Measurements from ENCODE around the gene FBXL22.
"Not testable (repeated sequence)": the region's sequence is repeated elsewhere in the genome, so short reads cannot be mapped to it uniquely, and the experiment has no call there.

The FBXL22 gene

DNA sequence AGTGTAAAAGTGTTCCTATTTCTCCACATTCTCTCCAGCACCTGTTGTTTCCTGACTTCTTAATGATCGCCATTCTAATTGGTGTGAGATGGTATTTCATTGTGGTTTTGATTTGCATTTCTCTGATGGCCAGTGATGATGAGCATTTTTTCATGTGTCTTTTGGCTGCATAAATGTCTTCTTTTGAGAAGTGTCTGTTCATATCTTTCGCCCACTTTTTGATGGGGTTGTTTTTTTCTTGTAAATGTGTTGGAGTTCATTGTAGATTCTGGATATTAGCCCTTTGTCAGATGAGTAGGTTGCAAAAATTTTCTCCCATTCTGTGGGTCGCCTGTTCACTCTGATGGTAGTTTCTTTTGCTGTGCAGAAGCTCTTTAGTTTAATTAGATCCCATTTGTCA, 20.4 kb downstream of the FBXL22 start:
- not testable (repeated sequence) for DNase-seq

DNA sequence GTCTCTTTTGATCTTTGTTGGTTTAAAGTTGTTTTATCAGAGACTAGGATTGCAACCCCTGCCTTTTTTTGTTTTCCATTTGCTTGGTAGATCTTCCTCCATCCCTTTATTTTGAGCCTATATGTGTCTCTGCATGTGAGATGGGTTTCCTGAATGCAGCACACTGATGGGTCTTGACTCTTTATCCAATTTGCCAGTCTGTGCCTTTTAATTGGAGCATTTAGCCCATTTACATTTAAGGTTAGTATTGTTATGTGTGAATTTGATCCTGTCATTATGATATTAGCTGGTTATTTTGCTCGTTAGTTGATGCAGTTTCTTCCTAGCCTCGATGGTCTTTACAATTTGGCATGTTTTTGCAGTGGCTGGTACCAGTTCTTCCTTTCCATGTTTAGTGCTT, 23.6 kb downstream of the FBXL22 start:
- DNase-seq = not testable (repeated sequence)

DNA sequence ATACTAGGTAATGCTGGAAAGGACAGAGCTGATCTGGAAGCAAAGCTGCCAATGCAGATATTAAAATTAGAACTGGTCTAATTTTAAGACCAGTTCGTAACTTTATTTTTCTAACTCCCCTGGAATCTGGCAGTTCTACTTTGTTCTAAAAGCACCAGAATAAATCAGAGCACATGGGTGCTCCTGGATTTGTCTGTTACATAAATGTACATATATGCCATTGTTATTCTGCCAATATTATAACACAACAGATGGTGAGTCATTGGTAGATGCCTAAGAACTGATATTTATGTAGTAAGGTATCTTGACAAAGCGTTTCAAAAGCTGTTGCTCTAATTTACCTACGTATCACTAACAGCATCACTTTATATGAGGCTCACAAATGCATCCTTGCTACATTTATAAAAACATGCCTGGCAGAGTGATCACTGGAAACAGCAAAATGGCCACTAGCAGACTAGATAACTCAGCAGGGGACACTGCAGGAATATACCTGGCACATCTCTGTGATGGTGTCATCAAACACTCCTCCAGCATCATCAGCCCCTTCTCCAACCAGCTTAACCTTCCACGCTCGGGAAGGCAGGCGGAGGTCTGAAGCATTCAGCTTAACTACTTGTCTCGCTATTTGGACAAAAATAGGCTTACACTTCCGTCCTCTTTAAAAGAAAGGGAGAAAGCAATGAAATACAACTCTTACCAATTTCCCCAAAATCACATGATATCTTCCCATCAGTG, 26.2 kb downstream of the FBXL22 start:
- no peak for DNase-seq

DNA sequence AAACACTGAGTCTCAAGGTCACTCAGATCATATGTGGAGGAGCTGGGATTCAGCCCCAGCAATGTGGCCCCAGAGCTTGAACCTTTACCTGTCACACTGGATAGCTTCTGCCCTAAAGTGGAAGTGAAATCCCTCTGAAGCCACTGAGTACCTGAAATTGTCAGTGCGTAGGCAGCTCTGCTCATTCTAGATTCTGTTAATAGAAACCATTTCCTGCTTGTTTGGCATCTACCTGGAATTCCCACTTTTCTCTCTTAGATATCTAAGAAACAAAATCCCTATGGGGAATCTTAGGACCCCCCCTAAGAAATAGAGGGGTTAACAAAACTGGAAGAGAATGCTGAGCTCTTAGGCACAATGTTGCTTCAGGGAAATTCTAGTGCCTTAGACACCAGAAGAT, 29.8 kb downstream of the FBXL22 start:
- no peak for DNase-seq

DNA sequence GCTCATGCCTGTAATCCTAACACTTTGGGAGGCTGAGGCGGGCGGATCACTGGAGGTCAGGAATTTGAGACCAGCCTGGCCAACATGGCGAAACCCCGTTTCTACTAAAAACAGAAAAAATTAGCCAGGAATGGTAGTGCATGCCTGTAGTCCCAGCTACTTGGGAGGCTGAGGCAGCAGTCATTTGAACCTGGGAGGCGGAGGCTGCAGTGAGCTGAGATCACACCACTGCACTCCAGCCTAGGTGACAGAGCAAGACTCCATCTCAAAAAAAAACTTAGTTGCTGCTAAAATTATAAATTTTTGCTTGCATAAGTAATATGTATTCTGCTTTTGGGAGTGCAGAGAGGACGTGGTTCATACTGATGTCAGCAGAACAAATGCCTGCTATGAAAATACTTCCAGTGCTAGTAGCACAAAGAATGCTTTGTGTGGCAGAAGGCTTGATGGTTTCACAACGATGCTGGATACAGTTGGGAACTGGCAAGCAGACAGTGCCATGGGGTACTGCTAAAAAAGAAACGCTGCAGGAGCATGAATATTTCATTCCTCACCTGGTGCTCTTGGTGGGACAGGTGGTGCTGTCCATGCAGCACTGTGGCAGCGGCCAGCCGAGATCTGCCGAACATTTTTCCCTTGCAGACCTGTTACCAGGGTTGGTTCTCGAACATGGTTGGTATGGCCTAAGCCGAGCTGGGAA, 31.1 kb downstream of the FBXL22 start:
- DNase-seq = no peak

DNA sequence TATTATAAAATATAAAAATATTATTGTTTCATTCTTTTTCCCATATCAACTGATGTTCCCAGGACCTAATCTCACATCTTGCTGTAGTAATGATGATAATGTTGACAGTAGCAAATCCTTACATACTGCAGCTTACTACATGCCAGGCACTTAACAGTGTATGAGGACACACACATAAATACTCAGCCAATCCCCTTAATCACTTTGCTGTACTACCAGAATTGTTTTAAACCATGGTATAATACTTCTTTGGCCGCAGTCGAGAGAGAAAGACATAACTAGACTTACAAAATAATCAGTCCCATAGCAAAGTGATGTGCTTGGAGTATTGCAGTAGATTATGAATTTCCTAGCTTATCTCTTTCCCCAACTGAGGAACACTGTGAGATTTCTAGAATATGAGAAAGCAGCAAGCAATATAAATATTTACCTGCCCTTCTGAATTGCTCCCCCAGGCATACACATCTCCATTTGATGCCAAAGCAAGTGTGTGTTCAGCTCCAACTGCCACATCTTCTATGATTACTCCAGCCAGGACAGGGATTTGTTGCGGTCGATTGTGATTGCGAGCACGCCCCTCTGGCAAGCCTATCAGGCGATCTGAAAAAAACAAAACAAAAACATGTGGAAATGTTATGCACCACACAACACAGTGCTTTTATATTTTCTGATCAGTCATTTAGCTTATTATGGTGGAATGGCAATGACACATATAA, 33.0 kb downstream of the FBXL22 start:
- DNase-seq = no peak

DNA sequence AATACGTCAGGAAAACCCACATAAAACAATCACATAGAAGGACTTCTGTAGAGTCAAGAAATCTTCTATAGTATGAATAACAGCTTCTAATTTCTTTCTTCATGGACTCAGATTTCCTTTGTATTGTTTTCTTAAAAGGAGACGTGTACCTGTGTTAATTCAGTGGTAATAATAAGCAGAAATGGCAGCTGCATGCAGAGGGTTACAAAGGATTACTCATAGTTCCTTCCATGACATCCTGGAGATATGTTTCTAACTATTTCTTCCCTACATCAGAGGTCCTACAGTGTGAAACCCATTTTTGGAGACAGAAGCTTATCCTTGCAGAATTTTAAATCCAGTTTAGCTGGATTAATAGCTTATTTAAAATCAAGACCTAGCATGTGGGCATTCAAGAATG, 36.1 kb downstream of the FBXL22 start:
- no peak for DNase-seq

DNA sequence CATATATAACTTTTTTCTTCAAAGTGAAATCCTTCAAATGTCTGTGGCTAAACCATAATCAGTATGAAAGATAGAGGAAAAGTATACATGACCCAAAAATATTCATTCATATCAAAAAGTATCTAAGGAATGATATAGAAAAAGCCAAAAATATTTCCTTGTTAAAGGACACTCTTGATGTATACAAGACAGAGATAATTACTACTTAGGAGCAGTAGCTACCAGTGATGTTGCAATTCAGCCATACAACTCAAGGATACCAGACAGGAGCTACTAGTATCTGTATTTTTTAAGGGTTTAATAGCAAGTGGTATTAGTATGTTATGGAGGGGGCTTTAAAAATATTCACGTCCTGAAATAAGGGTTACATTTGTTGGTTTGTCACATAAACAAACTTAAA, 37.0 kb downstream of the FBXL22 start:
- DNase-seq = no peak

DNA sequence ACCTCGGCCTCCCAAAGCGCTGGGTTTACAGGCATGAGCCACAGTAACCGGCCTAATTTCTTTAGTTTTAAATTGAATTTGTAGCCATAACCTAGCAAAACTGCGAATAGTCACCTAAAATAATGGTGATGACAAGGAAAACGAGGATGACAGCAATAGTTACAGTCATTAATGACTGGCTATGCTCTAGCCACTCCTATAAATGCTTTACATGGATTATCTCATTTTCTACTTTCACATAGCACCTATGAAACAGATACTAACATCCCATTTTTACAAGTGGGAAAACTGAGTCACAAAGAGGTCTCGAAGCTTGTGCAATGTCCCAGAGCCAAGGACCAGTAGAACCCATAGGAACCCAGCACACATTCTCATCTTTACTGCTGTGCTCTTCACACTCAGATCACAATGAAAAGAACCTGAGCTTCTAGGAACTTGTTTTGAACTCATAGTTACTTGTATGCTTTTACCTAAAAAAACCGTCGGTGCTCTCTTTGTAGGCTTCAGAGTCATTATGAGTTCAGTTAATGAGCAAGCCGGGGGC, 39.4 kb downstream of the FBXL22 start:
- no peak for DNase-seq

DNA sequence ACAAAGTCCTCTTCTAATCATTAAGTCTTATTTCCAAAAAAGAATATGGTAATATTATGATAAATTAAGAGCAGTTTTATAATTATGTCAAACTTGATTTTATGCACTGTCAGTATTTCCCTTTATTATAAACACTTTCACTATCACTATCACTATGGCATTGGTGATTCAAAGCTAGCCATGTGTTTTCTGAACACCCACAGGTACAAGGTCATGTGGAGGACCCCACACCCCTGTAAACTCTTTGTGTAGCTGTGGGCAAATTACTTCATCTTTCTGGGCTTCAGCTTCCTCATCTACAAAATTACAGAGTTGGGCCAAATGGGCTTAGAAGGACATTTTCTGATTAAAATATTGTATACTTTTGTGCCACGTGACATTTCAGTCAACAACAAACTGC, 41.7 kb downstream of the FBXL22 start:
- no peak for DNase-seq

DNA sequence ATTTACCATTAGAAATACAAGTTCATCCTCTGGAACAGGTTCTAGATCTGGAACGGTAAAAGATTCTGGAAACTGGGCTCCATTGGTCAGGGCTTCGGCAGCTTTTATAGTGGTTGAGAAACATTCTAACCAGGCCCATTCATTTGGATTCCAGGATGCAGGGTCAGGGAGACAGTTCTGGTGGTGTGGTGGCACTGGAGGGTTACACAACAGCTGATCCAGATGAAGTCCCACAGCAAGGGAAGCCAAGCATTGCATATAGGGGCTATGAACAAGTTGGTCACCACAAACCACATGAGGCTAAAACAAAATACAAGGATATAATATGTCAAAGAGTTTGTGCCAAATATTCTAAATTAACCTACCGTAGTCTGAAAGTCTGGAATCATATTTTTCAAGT, 43.0 kb downstream of the FBXL22 start:
- DNase-seq = no peak

All from CD4-positive, alpha-beta T cell treated with Interferon gamma for 1 hour (primary cell).